Measurements from ENCODE around the gene IGSF3.

DNA sequence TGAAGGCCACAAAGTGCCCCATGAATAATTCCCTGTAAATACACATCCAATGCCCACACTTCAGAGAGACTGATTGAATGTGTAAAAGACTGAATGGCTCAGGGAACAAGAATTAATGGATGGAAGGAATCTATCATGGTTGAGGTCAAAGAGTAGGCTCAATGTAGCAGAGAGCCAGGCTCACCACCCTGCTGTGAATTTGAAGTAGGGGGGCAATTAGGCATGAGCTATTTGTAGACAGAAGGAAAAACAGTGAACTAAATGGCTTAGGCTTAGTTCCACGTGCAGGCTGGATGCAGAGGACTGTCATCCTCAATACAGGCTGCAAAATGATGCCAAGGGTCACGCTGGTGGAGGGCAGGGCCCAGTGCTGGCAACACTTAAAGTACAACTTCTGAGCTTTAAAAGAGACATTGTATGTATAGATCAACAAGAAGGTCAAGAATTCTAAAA, 22.9 kb upstream of the IGSF3 start:
- TF ChIP-seq, protein P1, sequence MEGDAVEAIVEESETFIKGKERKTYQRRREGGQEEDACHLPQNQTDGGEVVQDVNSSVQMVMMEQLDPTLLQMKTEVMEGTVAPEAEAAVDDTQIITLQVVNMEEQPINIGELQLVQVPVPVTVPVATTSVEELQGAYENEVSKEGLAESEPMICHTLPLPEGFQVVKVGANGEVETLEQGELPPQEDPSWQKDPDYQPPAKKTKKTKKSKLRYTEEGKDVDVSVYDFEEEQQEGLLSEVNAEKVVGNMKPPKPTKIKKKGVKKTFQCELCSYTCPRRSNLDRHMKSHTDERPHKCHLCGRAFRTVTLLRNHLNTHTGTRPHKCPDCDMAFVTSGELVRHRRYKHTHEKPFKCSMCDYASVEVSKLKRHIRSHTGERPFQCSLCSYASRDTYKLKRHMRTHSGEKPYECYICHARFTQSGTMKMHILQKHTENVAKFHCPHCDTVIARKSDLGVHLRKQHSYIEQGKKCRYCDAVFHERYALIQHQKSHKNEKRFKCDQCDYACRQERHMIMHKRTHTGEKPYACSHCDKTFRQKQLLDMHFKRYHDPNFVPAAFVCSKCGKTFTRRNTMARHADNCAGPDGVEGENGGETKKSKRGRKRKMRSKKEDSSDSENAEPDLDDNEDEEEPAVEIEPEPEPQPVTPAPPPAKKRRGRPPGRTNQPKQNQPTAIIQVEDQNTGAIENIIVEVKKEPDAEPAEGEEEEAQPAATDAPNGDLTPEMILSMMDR (conservative IDR thresholded peaks at IDR 0.05; ENCODE audit: low read depth in 2 of 2) = no peak
- TF ChIP-seq EZH2 (IDR thresholded peaks at IDR 0.05; ENCODE audit: low read depth, unreplicated experiment) (no peak), EZH2phosphoT487 (IDR thresholded peaks at IDR 0.05; ENCODE audit: unreplicated experiment) (no peak), POLR2AphosphoS5 (IDR thresholded peaks at IDR 0.05; ENCODE audit: low read depth) (no peak)
- TF ChIP-seq, protein P2, sequence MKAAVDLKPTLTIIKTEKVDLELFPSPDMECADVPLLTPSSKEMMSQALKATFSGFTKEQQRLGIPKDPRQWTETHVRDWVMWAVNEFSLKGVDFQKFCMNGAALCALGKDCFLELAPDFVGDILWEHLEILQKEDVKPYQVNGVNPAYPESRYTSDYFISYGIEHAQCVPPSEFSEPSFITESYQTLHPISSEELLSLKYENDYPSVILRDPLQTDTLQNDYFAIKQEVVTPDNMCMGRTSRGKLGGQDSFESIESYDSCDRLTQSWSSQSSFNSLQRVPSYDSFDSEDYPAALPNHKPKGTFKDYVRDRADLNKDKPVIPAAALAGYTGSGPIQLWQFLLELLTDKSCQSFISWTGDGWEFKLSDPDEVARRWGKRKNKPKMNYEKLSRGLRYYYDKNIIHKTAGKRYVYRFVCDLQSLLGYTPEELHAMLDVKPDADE (IDR thresholded peaks at IDR 0.05) = no peak
- TF ChIP-seq, protein P3, sequence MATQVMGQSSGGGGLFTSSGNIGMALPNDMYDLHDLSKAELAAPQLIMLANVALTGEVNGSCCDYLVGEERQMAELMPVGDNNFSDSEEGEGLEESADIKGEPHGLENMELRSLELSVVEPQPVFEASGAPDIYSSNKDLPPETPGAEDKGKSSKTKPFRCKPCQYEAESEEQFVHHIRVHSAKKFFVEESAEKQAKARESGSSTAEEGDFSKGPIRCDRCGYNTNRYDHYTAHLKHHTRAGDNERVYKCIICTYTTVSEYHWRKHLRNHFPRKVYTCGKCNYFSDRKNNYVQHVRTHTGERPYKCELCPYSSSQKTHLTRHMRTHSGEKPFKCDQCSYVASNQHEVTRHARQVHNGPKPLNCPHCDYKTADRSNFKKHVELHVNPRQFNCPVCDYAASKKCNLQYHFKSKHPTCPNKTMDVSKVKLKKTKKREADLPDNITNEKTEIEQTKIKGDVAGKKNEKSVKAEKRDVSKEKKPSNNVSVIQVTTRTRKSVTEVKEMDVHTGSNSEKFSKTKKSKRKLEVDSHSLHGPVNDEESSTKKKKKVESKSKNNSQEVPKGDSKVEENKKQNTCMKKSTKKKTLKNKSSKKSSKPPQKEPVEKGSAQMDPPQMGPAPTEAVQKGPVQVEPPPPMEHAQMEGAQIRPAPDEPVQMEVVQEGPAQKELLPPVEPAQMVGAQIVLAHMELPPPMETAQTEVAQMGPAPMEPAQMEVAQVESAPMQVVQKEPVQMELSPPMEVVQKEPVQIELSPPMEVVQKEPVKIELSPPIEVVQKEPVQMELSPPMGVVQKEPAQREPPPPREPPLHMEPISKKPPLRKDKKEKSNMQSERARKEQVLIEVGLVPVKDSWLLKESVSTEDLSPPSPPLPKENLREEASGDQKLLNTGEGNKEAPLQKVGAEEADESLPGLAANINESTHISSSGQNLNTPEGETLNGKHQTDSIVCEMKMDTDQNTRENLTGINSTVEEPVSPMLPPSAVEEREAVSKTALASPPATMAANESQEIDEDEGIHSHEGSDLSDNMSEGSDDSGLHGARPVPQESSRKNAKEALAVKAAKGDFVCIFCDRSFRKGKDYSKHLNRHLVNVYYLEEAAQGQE (IDR thresholded peaks at IDR 0.05; ENCODE audit: unreplicated experiment) = no peak
